ENCODE data around the gene MRPL12. TPM values are rescaled to one million over a fixed set of nuclear protein-coding genes. Genes with fewer than 3 reads are reported as not detected.

MRPL12 gene
- total and polyA plus RNA-seq, 2 donors from 2014 or later: 52.4 to 251 TPM

GRCh38 chr17:81710514-81711308, 7.5 kb downstream of the MRPL12 start:
- intact Hi-C loops (cut with DNase I): no loop called here
- H3K27me3 ChIP-seq (ENCODE audit: control insufficient read depth, insufficient read depth, low read length): peaks cover 4% of the 10 kb centered on the region
- no peak overlapping the region for H3K27ac ChIP-seq (ENCODE audit: low read depth in 2 of 2, low read length in 2 of 2)
- FAIRE-seq: no peak
- peak in 3 of 5 donors; percentile 16 to 75 (median 66) for DNase-seq
- TF ChIP-seq CTCF (IDR thresholded peaks at IDR 0.05; ENCODE audit: borderline replicate concordance, extremely low read depth, insufficient read depth): no peak
- H3K9me3 ChIP-seq (ENCODE audit: control insufficient read depth in 2 of 3, insufficient read depth in 1 of 3, low read length in 3 of 3): no peaks in the 10 kb centered on the region
- H3K4me1 ChIP-seq (ENCODE audit: control insufficient read depth in 2 of 3, insufficient read depth in 2 of 3, low read depth in 1 of 3, low read length in 3 of 3): peaks cover 0 to 35% (median 7%) of the 10 kb centered on the region in 3 donors
- H3K36me3 ChIP-seq (ENCODE audit: control insufficient read depth in 2 of 3, insufficient read depth in 3 of 3, low read length in 3 of 3): peaks cover 0 to under 1% (median 0%) of the 10 kb centered on the region in 3 donors
- peak overlapping the region in 2 of 3 donors; percentile 6 to 62 for H3K4me3 ChIP-seq (ENCODE audit: low read length in 3 of 3)
- H3K9ac ChIP-seq (ENCODE audit: low read length in 3 of 3): peak overlapping the region in 1 of 3 donors; percentile 55

GRCh38 chr17:81711814-81712467, 8.8 kb downstream of the MRPL12 start, which contains the start of gene SLC25A10:
TSS of gene SLC25A10 (plus strand) at chr17:81712284. CDS start at chr17:81712427, 143 bp downstream.
- H3K27me3 ChIP-seq (ENCODE audit: control insufficient read depth, insufficient read depth, low read length): peaks cover 4% of the 10 kb centered on the region
- H3K9ac ChIP-seq (ENCODE audit: low read length in 3 of 3): peak within 1 kb of the TSS in 1 of 3 donors; percentile 77
- TF ChIP-seq CTCF (IDR thresholded peaks at IDR 0.05; ENCODE audit: borderline replicate concordance, extremely low read depth, insufficient read depth): no peak
- no peaks in the 10 kb centered on the region for H3K36me3 ChIP-seq (ENCODE audit: control insufficient read depth in 2 of 3, insufficient read depth in 3 of 3, low read length in 3 of 3)
- H3K4me3 ChIP-seq (ENCODE audit: low read length in 3 of 3): peak within 1 kb of the TSS; percentile 16 to 70 (median 56)
- H3K27ac ChIP-seq (ENCODE audit: low read depth in 2 of 2, low read length in 2 of 2): peak within 1 kb of the TSS; percentile 51 to 65
- H3K9me3 ChIP-seq (ENCODE audit: control insufficient read depth in 2 of 3, insufficient read depth in 1 of 3, low read length in 3 of 3): no peaks in the 10 kb centered on the region
- DNase-seq (peak; percentile 70 to 95 (median 87)), FAIRE-seq (no peak)
- intact Hi-C loops (cut with DNase I): no loop called here
- H3K4me1 ChIP-seq (ENCODE audit: control insufficient read depth in 2 of 3, insufficient read depth in 2 of 3, low read depth in 1 of 3, low read length in 3 of 3): peaks cover 0 to 35% (median 7%) of the 10 kb centered on the region in 3 donors

DNA sequence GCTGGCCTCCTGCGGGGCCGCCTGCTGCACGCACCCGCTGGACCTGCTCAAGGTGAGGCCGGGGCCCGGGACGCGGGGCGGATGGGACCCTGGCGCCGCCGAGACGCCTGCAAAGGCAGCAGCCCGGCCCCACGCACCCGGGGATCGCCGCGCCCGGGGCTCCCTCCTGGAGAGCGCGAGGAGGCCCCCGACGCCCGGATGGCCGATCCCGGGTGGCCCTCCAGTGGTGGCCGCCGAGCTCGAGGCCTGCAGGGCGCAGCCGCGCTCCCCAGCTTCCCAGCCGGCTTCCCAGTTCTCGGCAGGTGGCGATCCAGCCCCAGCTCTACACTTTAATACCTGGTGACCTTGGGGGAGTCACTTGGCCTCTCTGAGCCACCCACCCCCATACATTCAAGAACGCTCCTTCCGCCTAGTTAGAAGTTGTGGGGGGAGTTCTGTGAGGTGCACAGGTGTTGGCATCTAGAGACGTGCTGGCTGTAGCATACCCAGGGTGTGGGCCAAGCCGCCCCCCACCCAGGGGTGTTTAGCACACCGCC, 9.4 kb downstream of the MRPL12 start:
- Histone ChIP-seq H3K9me3 (ENCODE audit: control insufficient read depth in 2 of 3, insufficient read depth in 1 of 3, low read length in 3 of 3) (no peaks in the 10 kb centered on the region), H3K36me3 (ENCODE audit: control insufficient read depth in 2 of 3, insufficient read depth in 3 of 3, low read length in 3 of 3) (no peaks in the 10 kb centered on the region), H3K4me3 (ENCODE audit: low read length in 3 of 3) (peak overlapping the region; percentile 16 to 70 (median 56)), H3K27me3 (ENCODE audit: control insufficient read depth, insufficient read depth, low read length) (peaks cover 4% of the 10 kb centered on the region), H3K4me1 (ENCODE audit: control insufficient read depth in 2 of 3, insufficient read depth in 2 of 3, low read depth in 1 of 3, low read length in 3 of 3) (peaks cover 0 to 35% (median 7%) of the 10 kb centered on the region in 3 donors), H3K27ac (ENCODE audit: low read depth in 2 of 2, low read length in 2 of 2) (peak overlapping the region; percentile 28 to 49), H3K9ac (ENCODE audit: low read length in 3 of 3) (peak overlapping the region in 1 of 3 donors; percentile 77)
- FAIRE-seq (no peak), DNase-seq (peak in 3 of 5 donors; percentile 40 to 81 (median 59))
- TF ChIP-seq CTCF (IDR thresholded peaks at IDR 0.05; ENCODE audit: borderline replicate concordance, extremely low read depth, insufficient read depth): no peak
- intact Hi-C loops (cut with DNase I): no loop called here
